OCI-M1 (cell line): ENCODE measurements around the gene CCDC93.
"Not testable (repeated sequence)": the region's sequence is repeated elsewhere in the genome, so short reads cannot be mapped to it uniquely, and the experiment has no call there.

Source experiments
- DNase-seq: peaks from one replicate; lab custom pipeline; 2025; lab: John Stamatoyannopoulos, UW

Gene CCDC93

DNA sequence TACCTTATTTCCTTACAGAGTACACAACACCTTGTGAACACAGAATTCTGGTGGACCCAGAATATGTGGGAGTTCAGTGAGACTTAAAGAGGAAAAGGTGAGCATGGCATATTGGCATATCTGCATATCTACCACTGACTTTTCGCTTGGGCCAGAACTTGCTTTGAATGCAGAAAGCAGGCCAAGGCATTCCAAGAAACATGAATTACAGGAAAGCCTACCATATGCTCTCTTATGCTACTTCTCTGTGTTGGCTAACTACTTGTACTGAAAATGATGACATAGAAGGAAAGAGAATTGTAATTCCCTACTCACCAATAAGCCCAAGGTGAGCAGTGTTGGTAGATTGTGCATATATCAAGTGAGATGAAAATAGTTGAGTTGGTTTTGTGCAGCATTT is 31.4 kb upstream of the CCDC93 start:
- no peak for DNase-seq

DNA sequence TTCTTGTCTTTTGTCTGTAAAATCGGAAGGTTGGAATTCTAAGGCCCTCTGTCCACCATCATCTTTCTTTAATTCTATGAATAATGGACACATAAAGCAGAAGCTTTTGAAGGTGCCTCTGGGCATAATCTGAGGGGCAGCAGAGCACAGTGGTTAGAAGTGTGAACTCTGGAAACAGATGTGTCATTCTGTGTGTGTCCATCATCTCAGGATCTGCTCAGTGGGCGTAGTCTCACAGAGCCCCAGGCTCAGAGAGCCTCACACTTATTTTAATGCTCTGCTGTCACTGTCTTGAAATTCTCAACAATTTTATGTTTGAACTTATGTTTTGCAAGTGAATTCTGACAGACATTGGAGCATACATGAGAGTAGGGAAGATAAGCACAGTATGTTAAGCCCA is 31.0 kb upstream of the CCDC93 start:
- DNase-seq = no peak

DNA sequence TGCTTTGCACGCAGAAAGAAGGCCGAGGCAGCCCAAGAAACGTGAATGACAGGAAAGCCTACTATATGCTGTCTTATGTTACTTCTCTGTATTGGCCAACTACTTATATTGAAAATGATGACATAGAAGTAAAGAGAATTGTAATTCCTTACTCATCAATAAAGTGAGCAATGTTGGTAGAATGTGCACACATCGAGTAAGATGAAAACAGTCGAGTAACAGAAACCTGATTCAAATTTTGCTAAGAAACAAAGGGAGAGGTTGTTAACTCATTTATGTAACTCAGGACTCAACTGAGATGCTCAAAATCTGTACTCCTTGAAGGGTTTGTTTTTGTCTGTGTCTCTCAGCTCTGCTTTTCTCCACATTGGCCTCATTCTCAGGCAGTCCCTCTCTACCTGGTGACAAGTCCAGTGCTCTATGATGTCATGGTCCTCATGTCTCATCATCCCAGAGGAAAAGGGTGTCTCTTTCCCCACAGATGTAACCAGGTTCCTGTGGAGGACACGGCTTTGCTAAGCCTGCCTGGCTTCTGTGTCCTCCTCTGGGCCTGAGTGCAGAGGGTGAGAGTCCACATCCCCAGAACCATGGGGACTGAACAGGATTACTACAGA is 30.3 kb upstream of the CCDC93 start:
- no peak for DNase-seq

DNA sequence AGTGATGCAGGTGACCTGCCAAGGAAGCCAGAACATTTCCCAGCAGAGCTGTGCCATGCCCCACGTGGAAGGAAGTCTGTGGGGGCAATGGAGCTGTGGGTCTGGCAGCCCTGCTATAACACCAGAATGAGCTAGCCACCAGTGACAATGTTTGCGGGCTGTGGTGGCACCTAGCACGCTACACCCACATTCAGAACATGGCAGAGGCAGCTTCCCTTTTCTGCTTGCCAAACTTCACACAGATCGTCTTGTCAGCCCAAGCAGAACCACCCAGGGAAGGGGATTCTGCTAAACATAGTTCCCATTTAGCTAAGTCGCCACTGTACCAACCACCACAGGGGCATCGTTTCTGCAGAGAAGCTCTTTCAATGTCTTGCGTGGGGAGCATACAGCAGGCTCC is 27.0 kb upstream of the CCDC93 start:
- no peak for DNase-seq

DNA sequence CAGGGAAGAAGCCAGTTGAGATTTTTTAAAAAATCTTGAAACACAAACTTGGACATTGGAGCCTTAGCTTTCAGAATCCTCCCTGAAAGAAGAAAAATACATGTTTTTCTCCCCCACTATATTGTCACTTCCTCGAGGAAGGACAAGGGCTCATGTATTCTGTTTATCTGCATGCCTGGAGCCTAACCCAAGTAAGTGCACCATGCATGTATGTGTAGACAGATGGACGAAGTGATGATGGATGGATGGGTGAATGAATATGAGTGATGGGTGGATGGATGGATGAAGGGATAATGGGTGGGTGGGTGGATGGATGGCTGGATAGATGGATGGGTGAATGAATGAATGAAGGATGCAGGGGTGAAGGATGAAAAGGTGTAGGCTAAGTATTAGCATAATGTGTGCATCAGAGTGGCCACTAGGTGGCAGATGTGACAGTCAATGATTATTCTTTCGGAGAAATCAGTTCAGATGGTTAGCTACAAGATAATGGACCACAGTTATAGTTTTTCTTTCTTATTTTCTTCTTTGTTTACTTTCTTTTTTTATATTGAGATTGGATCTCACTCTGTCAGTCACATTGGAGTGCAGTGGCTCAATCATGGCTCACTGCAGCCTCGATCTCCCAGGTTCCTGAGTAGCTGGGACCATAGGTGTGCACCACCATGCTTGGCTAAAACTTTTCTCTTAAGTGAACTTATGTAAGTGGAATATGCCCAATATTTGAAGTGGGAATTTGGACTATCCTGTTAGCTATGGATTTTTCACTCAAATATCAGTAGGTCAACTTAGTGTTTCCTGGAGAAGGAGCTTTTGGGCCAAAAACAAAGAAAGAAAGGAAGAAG is 18.5 kb upstream of the CCDC93 start:
- peak; percentile 49 for DNase-seq

DNA sequence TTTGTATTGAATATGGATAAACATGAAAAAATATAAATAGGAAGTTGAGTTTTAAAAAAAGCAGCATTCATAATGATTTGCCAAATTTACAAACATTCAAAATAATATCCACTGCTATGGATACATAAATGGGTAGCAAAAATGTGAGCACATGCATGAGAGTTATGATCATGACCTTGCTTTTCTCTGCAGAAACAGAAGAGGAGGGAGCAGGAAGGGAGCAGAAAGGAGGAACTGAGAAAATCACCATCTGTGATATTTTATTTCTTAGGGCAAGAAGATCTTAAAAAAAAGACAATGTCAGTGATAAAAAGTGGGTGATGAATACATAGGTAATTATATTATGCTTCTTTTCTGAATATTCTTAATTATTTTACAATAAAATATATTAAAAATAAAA is 17.7 kb upstream of the CCDC93 start:
- no peak for DNase-seq

DNA sequence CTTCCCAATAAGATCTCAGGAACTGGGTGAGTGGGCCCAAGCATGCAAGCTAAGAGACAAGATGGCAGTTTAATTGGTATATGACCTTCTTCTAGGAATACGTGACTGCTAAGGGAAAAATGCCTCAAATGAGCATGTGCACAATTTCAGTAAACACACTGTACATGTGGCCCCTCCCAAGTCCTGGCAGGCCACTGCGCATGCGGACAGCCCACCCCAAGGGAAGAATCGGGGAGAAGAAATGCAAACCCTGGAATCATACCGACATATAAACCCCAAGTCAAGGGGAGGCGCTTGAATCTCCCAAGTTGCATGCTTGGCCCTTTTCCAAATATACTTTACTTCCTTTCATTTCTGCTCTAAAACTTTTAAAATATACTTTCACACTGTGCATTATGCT is 15.2 kb upstream of the CCDC93 start:
- no peak for DNase-seq

DNA sequence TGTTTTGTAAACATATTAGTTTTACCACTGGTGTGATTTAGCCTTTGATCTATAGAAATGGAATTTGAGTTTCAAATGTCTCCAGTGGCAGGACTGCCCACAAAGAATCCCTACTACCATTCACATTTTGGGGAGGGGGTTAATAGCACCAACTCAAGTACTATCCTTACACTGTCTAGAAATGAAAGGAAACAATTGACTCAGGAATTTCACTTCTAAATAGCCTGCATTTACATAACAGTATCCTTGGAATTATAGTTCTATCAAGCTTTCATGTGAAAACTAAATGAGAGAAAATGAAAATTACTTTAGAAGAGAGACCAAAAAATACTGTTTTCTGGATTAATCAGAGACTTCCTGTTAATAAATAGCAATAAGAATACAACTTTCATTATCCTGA is 7.5 kb upstream of the CCDC93 start:
- DNase-seq = no peak

DNA sequence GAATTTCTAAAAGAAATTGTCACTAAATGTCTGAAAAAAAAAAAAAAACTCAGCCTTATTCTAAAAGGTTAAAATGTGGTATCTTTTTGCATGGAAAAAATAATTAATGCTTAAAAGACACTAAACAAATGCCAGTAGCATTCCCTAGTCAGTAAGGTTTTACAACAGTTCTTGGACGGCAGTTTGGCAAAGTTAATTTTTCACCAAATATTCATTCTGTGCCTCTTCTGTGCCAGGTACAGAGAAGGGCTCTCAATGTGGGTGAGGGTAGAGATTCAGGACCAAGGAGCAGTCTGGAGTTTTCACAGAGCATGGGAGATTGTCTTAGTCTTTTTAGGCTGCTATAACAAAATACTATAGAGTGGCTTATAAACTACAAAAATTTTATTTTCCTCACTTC is 6.0 kb upstream of the CCDC93 start:
- no peak for DNase-seq

DNA sequence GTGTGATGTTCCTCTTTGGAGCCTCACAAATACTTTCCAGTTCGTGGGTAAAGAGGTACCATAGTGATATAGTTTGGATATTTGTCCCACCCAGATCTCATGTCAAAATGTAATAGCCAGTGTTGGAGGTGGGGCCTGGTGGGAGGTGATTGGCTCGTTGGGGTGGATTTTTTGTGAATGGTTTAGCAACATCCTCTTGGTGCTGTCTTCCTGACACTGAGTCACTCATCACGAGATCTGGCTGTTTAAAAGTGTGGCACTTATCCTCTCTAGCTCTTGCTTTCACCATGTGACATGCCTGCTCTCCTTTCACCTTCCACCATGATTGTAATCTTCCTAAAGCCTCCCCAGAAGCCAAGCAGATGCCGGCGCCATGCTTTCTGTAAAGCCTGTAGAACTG is 3.0 kb upstream of the CCDC93 start:
- peak; percentile 46 for DNase-seq

DNA sequence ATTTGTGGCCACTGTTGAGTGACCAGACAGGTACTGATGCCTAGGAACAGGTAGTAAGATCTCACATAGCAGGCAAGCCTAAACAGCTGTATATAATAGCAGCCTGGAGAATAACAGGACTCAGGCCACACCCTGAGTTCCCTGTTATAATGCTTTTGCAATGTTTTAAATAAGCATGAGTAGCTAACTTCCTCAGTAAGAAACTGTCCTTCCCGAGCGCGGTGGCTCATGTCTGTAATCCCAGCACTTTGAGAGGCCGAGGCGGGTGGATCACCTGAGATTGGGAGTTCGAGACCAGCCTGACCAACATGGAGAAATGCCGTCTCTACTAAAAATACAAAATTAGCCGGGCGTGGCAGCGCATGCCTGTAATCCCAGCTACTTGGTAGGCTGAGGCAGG is 1.9 kb upstream of the CCDC93 start:
- not testable (repeated sequence) for DNase-seq

DNA sequence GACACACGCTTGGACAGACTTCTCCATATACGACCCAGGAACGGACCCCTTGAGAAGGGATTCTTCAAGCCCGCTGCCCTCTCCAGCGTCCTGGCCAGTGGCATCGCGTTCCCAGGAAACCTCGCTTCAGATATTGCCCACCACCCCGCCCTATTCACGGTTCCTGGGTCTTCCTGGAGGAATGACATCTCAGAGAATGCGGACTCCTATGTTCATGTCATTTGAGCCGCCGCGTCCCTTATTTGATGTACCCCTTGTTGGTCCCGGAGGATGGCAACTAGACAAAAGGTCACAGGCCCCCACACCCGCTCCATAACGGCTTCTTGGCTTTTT is 588 bp upstream of the CCDC93 start:
- DNase-seq = no peak

DNA sequence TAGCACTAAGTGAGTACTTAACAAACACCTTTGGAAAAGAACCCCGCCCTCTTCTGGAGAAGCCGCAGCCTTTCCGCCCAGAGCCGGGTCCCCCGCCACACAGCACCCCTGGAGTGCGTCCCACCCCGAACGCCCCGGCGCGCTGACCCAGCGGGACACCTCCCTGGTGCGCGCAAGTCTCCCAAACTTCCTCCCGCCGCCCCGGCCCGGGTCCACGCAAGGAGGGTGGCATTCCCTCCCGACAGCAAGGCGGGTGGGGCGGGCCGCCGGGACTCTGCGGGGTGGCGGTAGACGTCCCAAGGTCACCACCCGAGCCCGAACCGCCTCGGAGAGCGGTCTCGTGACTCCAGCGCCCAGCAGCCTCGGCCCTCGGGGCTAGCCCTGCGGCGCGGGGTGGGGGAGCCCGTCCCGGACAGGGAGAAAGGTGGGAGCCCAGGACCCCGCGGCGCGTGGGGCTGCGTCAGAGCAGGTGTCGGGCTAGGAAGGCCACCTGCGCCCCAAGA is 598 bp downstream of the CCDC93 start:
- DNase-seq = peak; percentile 61

DNA sequence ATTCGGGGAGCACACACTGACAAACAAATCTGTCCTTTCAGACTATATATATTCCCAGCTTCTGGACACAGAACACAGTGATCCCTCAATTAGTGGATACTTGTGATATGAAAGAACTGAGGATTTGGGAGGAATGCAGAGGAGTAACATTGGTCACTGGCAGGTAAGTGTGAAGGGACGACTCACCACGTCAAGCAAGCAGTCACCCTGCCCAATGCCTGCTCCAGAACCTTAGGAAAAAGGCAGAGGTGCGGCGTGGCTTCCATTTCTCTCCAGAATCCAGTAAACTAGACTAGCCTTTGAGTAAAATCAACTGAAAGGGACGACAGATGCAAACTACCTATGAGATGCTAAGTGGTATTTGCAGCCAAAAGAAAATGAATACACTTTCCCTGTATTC is 1.1 kb downstream of the CCDC93 start:
- no peak for DNase-seq

DNA sequence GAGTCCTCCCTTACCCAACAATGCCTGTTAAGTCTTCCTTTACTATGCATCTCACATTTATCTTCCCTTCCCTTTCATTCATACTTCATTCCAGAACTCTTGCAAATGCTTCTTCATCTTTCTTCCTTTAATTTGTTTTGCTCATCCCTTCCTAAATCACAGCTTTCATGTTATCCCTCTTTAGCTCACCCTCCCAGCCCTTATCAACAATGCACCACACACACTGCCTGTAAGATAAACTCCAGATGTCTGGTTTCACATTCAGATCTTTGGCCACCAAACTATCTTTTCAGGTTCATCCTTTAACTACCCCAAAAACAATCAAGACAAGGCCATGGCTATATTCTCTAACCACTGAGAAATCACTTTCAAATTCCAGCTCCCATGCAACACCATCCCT is 3.4 kb downstream of the CCDC93 start:
- DNase-seq = peak; percentile 59

DNA sequence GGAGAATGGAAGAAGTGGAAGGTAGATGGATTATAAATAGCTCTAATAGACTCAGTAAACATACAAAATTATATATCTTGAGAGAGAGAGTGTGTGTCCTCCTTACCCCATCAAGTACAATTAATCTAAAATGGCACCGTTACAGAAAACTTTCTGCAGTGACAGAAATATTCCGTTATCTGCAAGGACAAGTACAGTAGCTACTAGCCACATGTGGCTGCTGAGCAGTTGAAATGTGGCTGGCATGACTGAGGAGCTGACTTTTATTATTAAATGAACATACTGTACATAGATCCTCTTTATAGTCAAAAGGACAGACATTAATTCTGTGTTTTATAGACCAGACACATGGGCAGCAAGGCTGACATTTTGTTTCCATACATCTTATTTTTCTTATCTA is 7.0 kb downstream of the CCDC93 start:
- no peak for DNase-seq

DNA sequence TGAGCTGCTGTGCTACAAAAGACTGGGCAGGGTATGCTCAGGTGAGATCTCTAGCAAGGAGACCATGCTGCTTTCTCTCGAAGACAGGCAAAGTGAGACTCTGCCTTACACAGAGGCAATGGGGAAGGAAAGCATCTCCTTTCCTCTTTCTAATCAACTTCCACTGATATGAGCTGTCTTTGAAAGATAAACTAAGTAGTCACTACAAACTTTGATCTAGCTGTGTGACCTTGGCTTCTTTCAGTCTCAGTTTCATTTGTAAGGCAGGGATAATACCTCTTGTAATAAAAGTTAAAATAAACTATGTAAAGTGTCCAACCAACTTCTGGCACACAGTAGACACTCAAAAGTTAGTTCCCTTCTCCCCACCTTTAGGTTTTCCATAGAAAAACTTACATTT is 7.5 kb downstream of the CCDC93 start:
- DNase-seq = no peak

DNA sequence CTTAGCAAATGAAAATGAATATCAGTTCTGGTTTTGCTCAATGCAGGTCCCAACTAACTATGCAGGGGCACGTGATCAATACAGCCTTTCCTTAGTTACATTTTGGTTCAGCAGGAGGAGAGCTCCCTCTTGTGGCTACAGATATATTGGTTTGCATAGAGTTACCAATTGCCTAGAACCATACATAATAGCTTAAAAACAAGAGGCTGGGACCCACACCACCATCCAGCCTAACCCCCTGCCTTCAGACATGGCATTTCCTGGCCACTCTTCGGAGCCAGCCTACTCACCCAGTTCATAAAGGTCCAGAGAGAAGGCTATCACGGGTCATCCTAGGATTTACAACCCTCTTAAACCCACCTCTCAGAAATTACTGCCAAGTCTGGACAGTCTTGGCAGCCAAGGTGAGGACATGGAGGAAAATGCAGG is 10.5 kb downstream of the CCDC93 start:
- DNase-seq = peak; percentile 90

DNA sequence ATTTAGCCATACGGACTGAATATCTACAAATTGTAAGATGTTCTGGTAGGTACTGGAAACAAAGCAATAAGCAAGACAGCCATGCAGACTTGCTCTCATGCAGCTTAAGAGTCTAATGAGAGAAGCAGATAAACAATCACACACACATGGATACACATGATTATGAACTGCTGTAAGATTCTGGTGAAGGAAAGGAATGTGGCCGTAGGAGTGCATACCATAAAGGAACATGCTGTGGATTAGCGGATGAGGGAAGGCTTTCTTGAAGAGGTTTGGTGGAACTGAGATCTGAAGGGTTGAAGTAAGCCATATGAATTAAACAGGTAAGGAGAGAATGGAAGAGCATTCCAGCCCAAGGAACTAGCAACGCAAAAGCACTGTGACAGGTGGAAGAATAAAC is 13.8 kb downstream of the CCDC93 start:
- DNase-seq = no peak

DNA sequence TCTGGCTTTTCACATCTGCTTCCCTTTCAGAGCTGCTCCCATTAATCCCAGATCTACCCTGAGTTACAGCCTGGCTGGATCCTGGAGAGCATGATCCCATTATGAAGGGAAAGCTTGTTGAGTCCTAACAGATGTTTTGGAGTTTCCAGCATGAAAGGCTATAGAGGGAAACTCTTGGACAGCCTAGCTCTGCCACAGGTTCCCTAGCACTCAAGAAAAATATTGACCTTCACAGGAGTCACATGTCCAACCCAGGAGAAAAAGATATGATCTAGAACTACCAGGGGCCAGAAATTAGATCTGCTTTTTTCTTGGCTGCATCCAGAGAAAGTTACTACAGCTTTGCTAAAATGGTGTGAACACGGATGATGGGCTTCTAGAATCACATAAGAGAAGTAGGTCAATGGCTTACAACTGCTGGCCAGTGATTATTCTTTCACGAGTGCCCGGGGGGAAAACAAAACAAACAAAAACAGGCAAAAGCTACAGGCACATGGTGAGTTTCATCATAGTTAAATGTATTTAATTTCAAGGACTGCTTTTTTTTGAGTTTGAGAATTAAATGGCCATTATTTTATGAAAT is 15.9 kb downstream of the CCDC93 start:
- no peak for DNase-seq

DNA sequence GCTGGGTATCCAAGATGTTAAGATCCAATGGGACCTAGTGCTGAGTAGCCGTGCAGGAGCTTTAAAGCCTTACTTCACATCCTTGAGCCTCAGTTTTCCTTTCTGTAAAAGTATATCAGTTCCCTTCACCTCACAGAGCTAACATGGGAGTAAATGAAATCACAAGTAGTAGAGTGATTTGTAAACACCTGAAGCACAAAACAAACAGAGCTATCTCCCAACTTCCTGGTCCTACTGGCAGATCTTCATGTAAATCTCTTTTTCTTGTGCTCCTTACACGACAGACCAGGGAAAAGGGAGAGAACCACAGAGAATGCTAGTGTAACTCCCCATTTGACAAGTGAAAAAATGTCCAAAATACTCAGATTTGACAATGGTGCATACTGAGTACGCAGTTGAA is 17.3 kb downstream of the CCDC93 start:
- DNase-seq = no peak

DNA sequence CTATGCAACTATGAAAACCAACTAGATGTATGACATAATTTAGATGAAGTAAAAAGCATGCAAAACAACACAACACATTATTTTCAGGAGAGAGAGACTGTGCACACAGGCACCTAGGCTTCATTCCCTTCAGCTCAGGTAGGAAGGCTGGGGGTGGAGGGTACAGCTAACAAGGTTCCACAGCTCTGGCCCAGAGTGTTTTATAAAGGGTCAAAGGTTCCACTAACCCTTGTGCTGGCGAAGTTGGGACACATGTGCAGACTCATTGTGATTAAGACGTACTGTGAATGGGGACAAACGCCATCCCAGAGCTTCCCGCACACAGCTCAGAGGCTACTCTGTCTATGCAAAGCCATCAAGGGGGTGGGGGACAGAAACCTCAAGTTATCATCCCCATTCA is 19.1 kb downstream of the CCDC93 start:
- DNase-seq = no peak

DNA sequence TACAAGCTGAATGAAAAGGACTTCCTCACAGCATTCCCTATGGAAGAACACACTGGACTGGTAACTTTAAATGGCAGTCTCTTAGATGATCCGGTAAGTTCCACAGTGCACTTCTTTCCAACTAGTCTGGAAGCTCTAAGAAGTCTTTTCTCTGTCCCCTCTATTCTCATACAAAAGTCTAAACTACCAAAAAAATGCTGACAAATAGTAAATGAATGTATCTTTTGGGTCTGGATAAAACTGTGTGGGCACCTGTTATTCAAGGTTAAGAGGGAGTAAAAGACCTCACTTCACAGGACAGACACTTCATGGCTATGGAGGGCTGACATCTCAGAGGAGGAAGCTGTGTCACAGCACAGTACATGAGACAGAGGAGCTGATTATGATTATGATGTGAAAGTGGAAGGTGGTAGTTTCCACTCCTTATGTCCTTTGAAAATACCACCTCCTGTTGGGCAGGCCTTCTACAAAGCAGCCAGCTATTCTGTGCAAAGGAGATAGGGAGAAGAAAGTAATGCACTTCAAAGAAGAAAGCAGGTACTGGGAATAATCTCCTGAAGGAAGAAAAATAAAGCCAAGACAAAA is 23.9 kb downstream of the CCDC93 start:
- no peak for DNase-seq
